ENCODE measurements around the gene TMEM238L.

The TMEM238L gene

GRCh38 chr17:10752696-10753095 lies 51.2 kb downstream of the TMEM238L start:
- Histone ChIP-seq H3K36me3 (ENCODE audit: control insufficient read depth, insufficient read depth, low read length) (no peaks in the 10 kb centered on the region), H3K4me3 (replicated peaks; ENCODE audit: low read depth, low read length) (no peak overlapping the region), H3K27me3 (replicated peaks; ENCODE audit: control insufficient read depth, insufficient read depth, low read length) (no peaks in the 10 kb centered on the region; the same call in none of the 2 replicates)
- no peak for DNase-seq (ENCODE audit: extremely low read depth, insufficient read length)
- no peak for TF ChIP-seq CTCF (IDR thresholded peaks at IDR 0.05; ENCODE audit: insufficient read depth, low read length, poor library complexity, severe bottlenecking)

GRCh38 chr17:10751563-10751962 lies 52.3 kb downstream of the TMEM238L start:
- no peaks in the 10 kb centered on the region; the same call in none of the 2 replicates for H3K27me3 ChIP-seq (replicated peaks; ENCODE audit: control insufficient read depth, insufficient read depth, low read length)
- no peak for DNase-seq (ENCODE audit: extremely low read depth, insufficient read length)

GRCh38 chr17:10750210-10750609 lies 53.7 kb downstream of the TMEM238L start:
- no peak for TF ChIP-seq CTCF (IDR thresholded peaks at IDR 0.05; ENCODE audit: insufficient read depth, low read length, poor library complexity, severe bottlenecking)
- DNase-seq (ENCODE audit: extremely low read depth, insufficient read length): no peak
- no peak overlapping the region for H3K4me3 ChIP-seq (replicated peaks; ENCODE audit: low read depth, low read length)
- no peaks in the 10 kb centered on the region; the same call in none of the 2 replicates for H3K27me3 ChIP-seq (replicated peaks; ENCODE audit: control insufficient read depth, insufficient read depth, low read length)
- no peaks in the 10 kb centered on the region for H3K36me3 ChIP-seq (ENCODE audit: control insufficient read depth, insufficient read depth, low read length)

More at GRCh38 chr17:10751563-10751962, 52.3 kb downstream of the TMEM238L start:
- TF ChIP-seq CTCF (IDR thresholded peaks at IDR 0.05; ENCODE audit: insufficient read depth, low read length, poor library complexity, severe bottlenecking): no peak
- Histone ChIP-seq H3K36me3 (ENCODE audit: control insufficient read depth, insufficient read depth, low read length) (no peaks in the 10 kb centered on the region), H3K4me3 (replicated peaks; ENCODE audit: low read depth, low read length) (no peak overlapping the region)

GRCh38 chr17:10748531-10749181 lies 55.2 kb downstream of the TMEM238L start:
- no peaks in the 10 kb centered on the region for H3K36me3 ChIP-seq (ENCODE audit: control insufficient read depth, insufficient read depth, low read length)
- H3K27me3 ChIP-seq (replicated peaks; ENCODE audit: control insufficient read depth, insufficient read depth, low read length): no peaks in the 10 kb centered on the region; the same call in none of the 2 replicates
- DNase-seq (ENCODE audit: extremely low read depth, insufficient read length): no peak
- TF ChIP-seq CTCF (IDR thresholded peaks at IDR 0.05; ENCODE audit: insufficient read depth, low read length, poor library complexity, severe bottlenecking): no peak
- H3K4me3 ChIP-seq (replicated peaks; ENCODE audit: low read depth, low read length): no peak overlapping the region

GRCh38 chr17:10745231-10745630 lies 58.7 kb downstream of the TMEM238L start:
- Histone ChIP-seq H3K36me3 (ENCODE audit: control insufficient read depth, insufficient read depth, low read length) (no peaks in the 10 kb centered on the region), H3K4me3 (replicated peaks; ENCODE audit: low read depth, low read length) (no peak overlapping the region), H3K27me3 (replicated peaks; ENCODE audit: control insufficient read depth, insufficient read depth, low read length) (no peaks in the 10 kb centered on the region; the same call in none of the 2 replicates)
- no peak for DNase-seq (ENCODE audit: extremely low read depth, insufficient read length)
- no peak for TF ChIP-seq CTCF (IDR thresholded peaks at IDR 0.05; ENCODE audit: insufficient read depth, low read length, poor library complexity, severe bottlenecking)
